Activated naive CD4-positive, alpha-beta T cell treated with Interleukin-2 at 50 U/mL for 16 hours (primary cell): Measurements from ENCODE around the gene MYG1.
"Not testable (repeated sequence)": the region's sequence is repeated elsewhere in the genome, so short reads cannot be mapped to it uniquely, and the experiment has no call there.

Experiments used
- DNase-seq: peaks from one replicate; pipeline ENCODE4 v3.0.0-alpha.2; 2020

MYG1 gene

DNA sequence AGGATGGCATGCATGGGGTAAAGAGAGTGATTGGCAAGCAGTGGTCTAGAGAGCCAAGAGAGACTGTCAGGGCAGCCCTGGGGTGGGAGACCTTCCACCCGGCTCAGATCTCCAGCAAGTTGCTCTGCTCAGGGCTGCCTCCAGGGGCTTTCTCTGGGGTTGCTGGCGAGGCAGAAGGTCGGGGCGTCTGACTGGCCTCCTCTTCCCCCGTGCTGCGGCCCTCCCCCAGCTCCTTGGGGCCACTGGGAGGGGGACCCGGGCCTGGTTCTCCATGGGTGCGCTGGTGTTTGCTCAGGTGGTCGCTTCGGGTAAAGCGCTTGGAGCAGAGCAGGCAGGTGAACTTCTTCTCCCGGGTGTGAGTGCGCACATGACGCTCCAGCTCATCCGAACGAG, 28.5 kb downstream of the MYG1 start:
- no peak for DNase-seq

DNA sequence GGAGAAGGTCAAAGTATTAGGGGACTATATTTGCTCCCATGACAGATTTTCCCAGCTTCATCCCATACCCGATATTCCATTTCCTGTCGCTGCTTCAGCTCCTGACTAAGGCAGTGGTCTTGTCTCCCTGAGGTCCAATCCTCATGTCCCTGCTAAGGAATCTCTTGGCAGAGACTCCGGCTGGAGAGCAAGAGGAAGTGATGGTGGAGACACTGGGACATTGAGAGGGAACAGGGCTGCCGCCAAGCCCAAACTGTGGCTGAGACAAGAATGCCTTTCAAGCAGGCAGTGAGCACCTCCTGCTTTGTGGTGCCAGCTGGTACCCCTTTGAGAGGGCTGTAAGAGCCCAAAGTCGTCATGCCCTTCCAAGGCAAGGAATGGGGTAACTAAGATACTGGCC, 31.2 kb downstream of the MYG1 start:
- DNase-seq, result no peak

GRCh38 chr12:53332339-53332738, 32.8 kb downstream of the MYG1 start:
- DNase-seq, result not testable (repeated sequence)

DNA sequence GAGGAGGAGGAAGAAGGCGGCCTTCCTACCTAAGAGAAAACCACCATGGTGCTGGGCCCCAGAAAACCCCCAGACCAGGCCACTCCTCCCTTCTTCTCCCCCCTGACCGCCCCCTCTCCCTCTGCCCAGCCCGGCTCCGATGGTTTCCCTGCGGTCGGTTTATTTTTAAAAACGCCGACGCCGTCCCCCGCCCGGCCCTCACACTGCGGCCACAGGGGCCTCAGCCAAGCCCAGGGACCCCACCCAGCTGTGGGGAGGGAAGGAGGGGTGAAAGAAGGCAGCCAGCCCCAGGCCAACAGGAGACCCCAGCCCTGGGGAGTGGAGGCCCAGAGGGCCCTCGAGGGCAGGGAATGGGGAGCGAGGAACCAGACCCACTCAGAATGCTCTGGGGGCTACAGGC, 33.2 kb downstream of the MYG1 start:
- no peak for DNase-seq

GRCh38 chr12:53333289-53333688, 33.8 kb downstream of the MYG1 start:
- no peak for DNase-seq

DNA sequence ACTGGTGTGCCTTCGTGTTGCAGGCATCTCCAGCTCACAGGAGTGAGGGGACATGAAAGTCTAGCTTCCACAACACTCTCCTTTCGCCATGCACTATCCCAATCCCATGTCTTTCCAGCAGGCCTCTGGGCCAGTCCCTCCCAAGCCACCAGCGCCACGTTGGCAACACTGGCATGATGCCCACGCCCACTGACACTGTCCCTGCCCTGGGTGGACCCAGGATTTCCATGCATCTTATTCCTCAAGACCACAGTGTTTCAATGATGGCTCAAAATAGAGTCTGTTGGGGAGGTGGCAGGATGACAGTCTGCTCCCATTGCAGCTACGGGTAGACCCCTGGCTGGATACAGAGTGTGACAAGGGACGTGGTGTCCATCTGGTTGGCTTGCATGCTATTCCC, 34.4 kb downstream of the MYG1 start:
- DNase-seq, result no peak

- DNase-seq, result no peak
Observed at GRCh38 chr12:53334822-53335221, 35.3 kb downstream of the MYG1 start.

- DNase-seq, result no peak
Observed at GRCh38 chr12:53336181-53336681, 36.7 kb downstream of the MYG1 start, which contains the start of gene SP7. Gene SP7 (minus strand): TSS chr12:53336354. CDS start chr12:53335646, 708 bp downstream.

DNA sequence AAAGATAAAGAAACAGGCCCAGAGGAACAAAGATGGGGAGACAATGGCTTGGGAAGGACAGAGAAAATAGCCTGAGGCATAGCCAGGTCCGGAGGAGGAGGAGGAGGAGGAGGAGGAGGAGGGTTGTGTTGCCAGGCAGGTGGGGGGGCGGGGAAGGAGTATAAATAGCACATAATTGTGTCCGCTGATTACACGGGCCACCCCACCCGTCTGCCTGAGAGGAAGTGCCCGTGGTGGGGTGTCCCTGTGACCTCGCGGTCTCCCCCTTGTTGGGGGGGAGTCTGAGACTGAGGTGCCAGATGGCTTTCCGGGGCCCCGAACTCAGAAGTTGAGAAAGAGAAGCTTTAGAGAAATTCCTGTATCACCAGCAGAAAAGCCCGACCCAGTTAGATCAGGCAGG, 38.5 kb downstream of the MYG1 start:
- no peak for DNase-seq

DNA sequence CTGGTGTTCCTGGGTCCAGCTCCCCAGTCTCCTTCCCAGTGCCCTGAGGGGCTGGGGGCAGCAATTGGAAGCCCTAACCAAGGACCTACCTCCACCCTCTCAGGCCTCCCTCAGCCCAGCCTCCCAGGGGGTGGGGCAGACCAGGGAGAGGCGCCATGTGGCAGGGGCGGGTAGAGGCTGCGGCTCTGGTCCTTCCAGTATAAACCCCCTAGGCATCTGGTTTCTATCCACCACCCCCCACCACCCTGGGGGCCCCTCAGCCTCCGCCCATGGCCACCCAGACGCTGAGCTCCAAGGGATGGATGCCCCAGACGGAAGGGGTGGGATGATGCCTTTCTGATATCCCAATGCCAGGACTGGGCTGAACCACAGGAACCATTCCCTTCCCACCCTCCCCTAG, 39.4 kb downstream of the MYG1 start:
- DNase-seq, result no peak

DNA sequence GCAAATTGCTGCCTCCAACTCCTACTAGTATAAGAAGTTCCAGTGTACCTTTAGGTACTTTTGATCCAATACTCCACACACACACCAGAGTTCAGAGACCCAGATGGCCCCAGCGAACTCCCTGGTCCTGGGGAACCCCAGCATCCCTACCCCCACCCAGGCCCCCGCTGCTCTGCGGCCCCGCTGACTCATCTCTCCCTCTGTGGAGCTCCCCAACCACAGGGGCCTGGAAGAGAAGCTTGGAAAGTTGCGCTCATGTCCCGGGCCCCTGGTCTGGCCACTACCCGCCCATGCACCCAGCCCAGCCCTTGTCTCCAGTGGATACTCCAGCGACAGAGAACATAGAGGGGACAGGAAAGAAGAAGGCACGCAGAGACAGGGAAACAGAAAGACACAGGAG, 40.9 kb downstream of the MYG1 start:
- DNase-seq, result no peak

DNA sequence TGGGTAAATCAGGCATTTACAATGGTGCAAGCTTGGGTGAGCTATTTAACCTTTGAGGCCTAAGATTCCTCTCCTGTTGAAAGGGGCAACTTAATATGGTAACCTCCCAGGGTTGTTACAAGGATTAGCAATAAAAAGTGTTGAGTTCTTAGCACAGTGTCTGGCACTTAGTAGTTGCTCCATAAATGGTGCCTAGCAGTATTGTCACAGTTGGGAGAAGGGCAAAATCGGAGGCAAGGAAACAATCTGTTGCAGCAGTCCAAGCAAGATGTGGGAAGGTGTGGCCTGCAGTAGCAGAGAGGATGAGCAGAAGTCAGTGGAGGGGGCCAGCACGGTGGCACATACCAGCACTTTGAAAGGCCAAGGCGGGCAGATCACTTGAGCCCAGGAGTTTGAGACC, 44.0 kb downstream of the MYG1 start:
- DNase-seq, result no peak

DNA sequence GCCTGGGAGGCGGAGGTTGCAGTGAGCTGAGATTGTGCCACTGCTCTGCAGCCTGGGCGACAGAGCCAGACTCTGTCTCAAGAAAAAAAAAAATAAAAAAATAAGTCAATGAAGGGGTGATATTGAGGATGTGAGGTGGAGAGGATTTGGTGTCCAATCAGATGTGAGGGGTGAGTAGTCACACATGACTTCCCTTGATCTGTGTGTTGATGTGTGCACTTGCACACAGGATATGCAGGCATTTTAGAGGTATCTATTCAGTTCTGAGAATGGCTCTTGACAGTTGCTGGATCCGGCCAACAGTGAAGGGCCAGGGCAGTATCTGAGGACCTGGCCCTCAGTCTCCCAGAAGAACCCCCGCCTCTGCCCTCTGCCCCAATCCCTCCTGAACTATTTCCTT, 44.5 kb downstream of the MYG1 start:
- DNase-seq, result no peak

DNA sequence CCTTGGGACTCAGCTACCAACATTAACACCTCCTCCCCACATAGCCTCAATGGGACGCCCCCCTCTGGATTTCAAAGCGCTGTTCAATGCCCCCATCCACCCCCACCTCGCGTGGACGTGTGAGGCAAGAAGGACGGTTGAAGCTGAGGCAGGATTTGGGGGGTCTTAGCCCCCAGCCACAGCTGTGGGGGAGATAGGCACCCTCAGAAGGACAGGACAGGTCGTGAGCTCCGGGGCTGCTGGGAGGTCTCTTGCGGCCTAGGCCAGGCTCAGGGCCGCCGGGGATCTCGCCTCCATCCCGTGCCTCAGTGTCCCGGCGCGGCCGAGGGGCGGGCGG, 45.0 kb downstream of the MYG1 start:
- DNase-seq, result peak; percentile 2

- peak; percentile 76 for DNase-seq
Observed at GRCh38 chr12:53344824-53345485, 45.5 kb downstream of the MYG1 start.

- no peak for DNase-seq
Observed at GRCh38 chr12:53345486-53346188, 46.1 kb downstream of the MYG1 start.

DNA sequence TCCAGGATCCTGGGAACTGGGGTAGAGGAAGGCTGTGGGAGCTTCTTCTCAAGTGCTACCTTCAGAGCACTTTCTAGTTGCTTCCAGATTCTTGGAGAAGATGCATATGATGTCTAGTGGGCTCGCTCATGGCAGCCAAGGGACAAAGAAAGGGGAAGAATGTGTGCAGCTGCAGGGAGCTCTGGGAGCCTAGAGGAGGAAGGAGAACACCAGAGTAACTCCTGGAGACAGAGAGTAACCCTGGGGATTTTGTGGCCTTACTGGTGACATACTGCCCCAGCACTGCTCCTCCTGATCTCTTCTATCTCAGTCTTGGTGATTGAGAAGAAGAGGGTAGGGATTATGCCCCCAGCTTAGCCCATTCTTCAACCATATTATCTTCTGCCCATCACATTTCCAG, 47.0 kb downstream of the MYG1 start:
- DNase-seq, result no peak

- no peak for DNase-seq
Observed at GRCh38 chr12:53347905-53348304, 48.4 kb downstream of the MYG1 start.

- peak; percentile 82 for DNase-seq
Observed at GRCh38 chr12:53352331-53353256, 53.1 kb downstream of the MYG1 start.

- DNase-seq, result no peak
Observed at GRCh38 chr12:53353257-53353655, 53.8 kb downstream of the MYG1 start.

- no peak for DNase-seq
Observed at GRCh38 chr12:53355121-53355520, 55.6 kb downstream of the MYG1 start.
